Measurements from ENCODE around the gene LIPH.

- TF ChIP-seq CTCF (IDR thresholded peaks at IDR 0.05) (no peak), POLR2A (IDR thresholded peaks at IDR 0.05) (no peak), EP300 (IDR thresholded peaks at IDR 0.05) (no peak), POLR2AphosphoS5 (IDR thresholded peaks at IDR 0.05) (no peak)
Measured at GRCh38 chr3:185517387-185518130, 34.8 kb downstream of the LIPH start.

All from gastroesophageal sphincter (tissue), 3 donors.